ENCODE results near the gene HIRA.

DNA sequence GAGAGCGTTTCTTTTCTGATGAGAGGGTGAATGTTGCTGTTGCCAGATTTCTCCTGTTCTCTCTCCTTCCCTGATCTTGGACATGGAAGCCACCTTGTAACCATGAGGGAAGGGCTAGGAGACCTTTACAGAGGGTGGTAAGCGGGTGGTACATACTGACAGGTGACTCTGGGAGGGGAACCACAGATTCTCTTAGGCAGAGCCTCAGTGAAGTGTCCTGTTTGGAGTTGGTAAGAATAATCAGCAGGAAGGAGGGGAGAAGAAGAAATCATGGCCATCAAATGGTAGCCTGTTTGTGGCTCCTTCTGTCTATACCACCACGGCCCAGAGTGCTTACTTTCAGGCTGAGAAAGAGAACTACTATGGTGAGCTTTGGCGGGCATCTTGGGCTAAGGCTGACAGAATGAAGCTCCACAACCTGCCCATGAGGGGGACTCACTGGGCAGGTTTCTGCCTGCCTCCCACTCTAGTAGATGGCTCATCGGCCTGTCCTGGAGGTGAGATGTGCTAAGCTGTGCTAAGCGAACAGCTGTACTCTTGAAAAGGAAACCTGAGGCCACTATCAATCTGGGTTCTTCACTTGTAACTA, 84.8 kb downstream of the HIRA start:
- TF ChIP-seq MAX (IDR thresholded peaks at IDR 0.05) (no peak), YY1 (IDR thresholded peaks at IDR 0.05; ENCODE audit: low read depth) (no peak), REST (IDR thresholded peaks at IDR 0.05; ENCODE audit: low read depth) (no peak), FOXM1 (IDR thresholded peaks at IDR 0.05; ENCODE audit: borderline replicate concordance, low read depth) (no peak), RAD21 (IDR thresholded peaks at IDR 0.05; ENCODE audit: low read depth) (no peak)

Measured in Ishikawa (cell line).